Hindlimb muscle (tissue), 1 donor: ENCODE results near the gene ACSS1. TPM values are rescaled to one million over a fixed set of nuclear protein-coding genes. Genes with fewer than 3 reads are reported as not detected.
A peak's percentile ranks its signal among the peaks of the same experiment; 100 is the strongest.

ENCODE experiments used
- DNase-seq: peaks from one replicate; pipeline ENCODE4 v3.0.0-alpha.2; 2013
- polyA plus RNA-seq: library from polyadenylated mRNA; unstranded; fragments of 120-200 nt; gene quantifications from one replicate; pipeline ENCODE4 v1.2.1, GENCODE V29; 2013; ENCODE audit not compliant: insufficient read length

The ACSS1 gene
- polyA plus RNA-seq, 1 donor = 24.4 TPM

GRCh38 chr20:25058847-25059810 lies 1.2 kb upstream of the ACSS1 start:
- peak; percentile 44 for DNase-seq

- peak; percentile 67 for DNase-seq
Observed at GRCh38 chr20:25057234-25058050, 497 bp downstream of the ACSS1 start.

GRCh38 chr20:25056690-25057233 lies 1.2 kb downstream of the ACSS1 start:
- DNase-seq = no peak

DNA sequence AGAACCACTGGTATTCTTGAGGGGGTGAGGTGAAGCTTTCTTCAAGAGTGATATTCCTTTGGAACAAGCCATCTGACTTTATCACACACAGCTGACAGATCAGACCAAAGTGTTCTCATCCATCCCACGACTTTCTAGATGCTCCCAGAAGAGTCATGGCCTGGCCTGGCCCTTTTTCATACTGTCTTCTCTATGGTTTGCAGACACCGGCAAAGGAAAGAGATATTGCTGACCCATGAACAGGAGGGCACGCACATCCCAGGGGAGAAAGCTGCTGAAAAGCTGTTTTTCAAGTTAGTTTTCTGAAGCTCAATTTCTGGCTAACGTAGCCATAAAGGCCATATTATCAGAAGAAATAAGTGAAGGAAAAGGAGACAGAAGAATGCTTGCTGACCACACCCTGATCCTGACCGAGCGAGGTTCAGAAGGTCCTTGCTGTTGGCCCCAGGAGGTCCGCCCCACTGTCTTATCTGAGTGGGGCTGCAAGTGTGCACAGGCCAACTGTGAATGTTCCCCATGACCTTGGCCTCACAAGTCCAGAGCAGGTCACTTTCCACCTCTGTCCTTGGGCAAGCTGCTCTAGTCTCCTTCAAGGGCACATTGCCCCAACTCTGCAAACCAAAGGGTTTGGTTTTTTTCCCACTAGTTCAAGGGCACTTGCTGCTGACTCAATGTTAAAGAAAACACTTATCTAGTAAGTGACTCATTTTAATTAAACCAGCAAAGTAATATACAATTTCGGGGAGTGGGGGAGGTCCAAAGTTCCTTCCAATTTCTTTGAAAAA lies 2.0 kb downstream of the ACSS1 start:
- no peak for DNase-seq

DNA sequence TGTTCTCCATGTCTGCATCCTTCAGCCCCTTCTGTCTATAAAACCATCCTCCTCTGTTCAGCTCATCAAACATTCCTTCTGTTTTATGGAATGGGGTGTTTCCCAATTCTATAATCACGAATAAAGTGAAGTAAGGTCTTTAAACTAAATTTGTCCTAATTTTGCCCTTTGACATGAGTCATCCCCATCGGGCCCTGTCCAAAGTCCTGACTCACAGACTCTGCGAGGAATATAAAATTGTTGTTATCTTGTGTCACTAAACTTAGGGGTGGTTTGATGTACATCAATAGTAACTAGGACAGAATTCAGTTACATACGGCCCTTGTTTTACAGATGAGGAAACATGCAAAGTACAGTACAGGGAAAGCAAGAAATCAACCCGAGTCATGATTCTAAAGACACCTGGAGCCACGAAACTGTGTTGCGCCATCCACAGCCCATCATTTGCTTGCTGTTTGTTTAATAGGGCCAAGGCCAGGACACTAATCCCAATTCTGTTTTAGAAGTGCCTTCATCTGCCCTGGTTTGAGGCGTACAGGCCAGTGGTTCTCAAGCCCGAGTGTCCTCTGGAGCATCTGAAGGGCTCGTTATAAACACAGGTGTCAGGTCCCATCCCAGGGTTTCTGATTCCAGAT lies 2.8 kb downstream of the ACSS1 start:
- no peak for DNase-seq

- no peak for DNase-seq
Observed at GRCh38 chr20:25054096-25054820, 3.7 kb downstream of the ACSS1 start.

DNA sequence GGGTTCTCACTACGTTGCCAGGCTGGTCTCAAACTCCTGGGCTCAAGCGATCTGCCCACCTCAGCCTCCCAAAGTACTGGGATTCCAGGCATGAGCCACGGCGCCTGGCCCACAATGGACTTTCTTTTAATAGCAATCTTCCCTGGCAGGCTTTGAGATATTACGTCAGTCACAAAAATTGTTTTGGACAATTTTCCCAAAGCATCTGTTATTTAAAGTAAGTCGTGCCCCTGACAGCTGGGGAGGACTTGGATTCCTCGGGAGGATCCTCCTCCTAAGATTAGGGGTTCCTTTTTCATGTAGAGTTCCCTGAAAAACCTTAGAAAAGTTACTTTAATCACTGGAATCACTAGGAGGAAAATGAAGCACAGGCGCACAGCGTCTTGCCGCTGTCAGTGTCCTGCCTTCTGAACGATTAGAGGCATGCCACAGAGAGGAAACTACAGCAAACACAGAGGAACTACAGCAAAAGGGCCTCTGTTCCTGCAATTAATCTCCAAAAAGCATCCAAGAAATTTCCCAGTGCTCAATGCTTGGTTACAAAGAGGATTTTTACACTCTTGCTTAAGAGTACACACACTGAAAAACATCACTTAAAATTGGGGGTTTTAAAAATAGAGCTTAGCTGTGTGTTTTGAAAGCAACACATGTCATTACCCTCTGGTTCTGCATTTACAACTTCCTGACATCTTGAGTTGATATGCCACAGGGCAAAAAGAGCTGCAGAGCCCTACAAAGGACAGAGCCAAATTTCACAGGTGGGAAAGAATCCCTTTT lies 4.5 kb downstream of the ACSS1 start:
- DNase-seq = peak; percentile 88

DNA sequence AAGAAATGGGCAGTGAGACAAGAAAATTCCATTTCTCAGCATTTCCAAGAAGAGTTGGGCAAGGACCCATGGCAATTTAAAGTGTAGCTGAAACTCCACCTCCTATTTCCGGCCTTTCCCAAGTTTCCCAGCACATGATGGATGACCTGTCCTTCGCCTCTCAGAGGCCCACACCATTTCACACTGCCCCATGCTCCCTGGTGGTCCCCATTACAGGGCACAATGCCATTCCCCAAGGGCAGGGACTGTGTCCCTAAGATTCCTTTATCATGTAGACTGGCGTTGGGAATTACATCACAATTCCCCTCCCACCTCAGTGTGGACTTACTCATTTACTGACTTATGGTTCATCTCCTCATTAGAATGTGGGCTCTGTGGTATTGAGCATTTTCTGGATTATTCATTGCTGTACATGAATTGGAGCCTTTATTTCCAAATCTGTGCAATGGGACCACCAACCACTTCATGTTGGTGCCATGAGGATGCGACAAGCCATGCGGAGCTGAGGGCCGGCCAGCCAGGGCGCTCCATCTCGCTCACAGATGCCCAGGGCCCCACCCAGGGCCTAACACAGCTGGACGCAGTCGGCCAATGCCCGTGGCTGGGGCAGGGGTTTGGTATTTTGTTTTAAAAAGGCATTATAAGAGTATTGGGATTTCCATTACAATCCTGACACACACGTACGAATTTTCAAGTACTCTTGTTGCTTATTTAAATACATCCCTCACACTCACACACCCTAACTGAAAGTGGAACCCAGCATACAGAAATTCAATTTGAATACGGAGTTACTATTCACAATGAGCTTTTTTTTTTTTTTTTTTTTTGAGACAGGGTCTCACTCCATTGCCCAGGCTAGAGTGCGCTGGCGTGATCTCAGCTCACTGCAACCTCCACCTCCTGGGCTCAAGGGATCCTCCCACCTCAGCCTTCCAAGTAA lies 5.4 kb downstream of the ACSS1 start:
- peak; percentile 57 for DNase-seq

- no peak for DNase-seq
Observed at GRCh38 chr20:25051386-25052155, 6.4 kb downstream of the ACSS1 start.

- DNase-seq = no peak
Observed at GRCh38 chr20:25050501-25051350, 7.2 kb downstream of the ACSS1 start.

DNA sequence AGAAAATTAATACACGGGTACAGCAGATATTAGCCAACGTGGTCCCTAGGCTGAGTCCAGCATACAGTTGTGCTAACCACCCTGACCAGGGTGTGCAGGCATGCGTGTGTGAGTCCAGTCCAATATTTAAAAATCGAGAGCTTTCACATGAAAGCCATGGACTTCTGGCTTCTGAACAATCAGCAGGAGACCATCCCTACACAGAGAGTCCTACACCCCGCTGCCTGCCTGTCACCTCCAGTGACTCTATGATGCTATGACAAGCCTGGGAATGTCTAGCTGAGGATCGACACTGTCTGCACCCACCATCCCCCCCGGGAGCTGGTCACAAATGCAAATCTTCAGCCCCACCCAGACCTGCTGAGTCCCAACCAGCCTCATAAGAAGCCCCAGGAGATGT lies 7.9 kb downstream of the ACSS1 start:
- no peak for DNase-seq

DNA sequence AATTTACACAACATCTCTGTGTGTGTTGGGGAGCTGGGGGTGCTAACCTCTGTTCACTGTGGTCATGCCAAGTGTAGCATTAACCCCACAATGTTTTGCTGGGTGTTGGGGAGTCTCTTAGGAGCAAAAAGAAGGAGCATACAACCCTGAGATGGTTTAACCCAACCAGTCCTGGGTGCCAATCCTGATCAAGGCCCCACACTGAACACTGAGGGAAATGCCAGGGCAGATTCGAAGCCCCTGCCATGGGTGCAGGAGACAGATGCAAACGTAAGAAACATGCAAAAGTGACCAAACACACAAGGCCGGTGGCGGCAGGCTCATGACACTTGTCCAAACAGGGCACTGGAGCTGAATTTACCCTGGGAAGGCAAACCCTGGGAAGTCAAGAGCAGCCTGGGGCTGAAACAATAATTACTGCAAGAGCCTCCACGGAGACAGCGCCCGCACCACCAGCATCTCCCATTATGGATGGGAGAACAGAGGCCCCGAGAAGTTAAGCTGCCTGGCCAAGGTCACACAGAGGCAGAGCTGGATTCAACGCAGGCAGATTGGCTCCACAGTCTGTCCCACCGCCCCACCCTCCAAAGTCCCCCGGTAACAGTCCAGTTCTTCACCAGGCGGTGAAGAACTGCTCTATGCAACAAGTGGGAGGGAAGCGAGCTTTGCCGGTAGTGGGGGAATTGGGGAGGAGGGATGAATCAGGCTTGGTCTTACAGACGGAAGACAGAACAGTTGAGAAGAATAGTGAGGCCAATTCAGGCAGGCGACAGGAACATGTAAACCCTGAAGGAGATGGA lies 8.5 kb downstream of the ACSS1 start:
- DNase-seq = no peak

DNA sequence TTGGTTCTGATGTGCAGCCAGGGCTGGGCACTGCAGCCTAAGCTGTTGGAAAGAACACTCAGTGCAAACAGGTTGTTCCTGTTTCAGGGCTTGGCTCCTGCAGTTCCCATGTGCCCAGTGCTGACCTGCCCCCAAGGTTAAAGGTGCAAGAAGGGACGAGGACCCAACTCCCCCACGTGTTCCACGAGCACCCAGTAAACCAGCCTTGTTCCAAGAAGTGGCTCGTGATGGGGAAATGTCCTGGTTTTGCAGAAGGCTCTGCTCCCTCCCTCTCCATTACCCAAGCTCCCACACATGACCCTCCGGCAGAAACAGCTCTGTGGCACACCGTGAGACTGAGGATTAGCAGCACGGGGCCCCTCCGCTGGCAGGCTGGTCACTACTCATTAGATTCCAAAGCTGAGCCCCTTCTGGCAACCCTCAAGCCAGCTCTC lies 9.4 kb downstream of the ACSS1 start:
- DNase-seq = no peak

DNA sequence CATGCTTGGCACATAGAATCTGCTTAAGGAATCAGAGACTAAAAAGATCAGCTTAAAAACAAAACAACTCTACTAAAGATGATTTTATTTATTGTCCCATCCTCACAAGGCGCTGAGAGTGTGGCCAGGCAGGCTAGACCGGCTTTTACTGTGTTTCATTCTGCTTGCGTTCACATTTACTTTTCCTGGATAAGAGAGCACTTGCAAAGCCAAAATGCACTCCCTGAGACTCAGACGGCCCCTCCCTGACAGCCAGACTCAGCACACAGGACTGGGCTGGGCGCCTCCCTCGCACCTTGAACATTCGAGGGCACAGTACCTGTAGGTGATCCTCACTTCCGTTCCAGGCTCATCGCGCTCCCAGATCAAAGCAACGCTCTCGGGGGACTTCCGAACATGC lies 10.2 kb downstream of the ACSS1 start:
- DNase-seq = no peak

- no peak for DNase-seq
Observed at GRCh38 chr20:25046736-25047666, 10.9 kb downstream of the ACSS1 start.
